Stimulated activated CD8-positive, alpha-beta memory T cell treated with anti-CD3 and anti-CD28 coated beads, Interleukin-15, amount 100 ng/mL, for 24 hours (primary cell): ENCODE measurements around the gene NISCH.
A peak's percentile ranks its signal among the peaks of the same experiment; 100 is the strongest.

Experiments used
- DNase-seq: peaks from one replicate; pipeline ENCODE4 v3.0.0-alpha.2; 2020; ENCODE audit warnings: low read depth

Gene NISCH

GRCh38 chr3:52527732-52528585 is 72.6 kb downstream of the NISCH start:
- DNase-seq, result no peak

- DNase-seq, result no peak
These were observed 73.4 kb downstream of the NISCH start for GRCh38 chr3:52528586-52529375.

GRCh38 chr3:52529376-52530333 is 74.3 kb downstream of the NISCH start:
- no peak for DNase-seq

GRCh38 chr3:52530918-52531826 is 75.8 kb downstream of the NISCH start:
- DNase-seq, result no peak

GRCh38 chr3:52531860-52532516 is 76.6 kb downstream of the NISCH start:
- no peak for DNase-seq

- no peak for DNase-seq
These were observed 77.1 kb downstream of the NISCH start for GRCh38 chr3:52532517-52532837.

GRCh38 chr3:52532838-52533622 is 77.6 kb downstream of the NISCH start:
- no peak for DNase-seq

GRCh38 chr3:52533623-52534280 is 78.3 kb downstream of the NISCH start, which contains the start of gene NT5DC2:
TSS of gene NT5DC2 (minus strand) at chr3:52533857. CDS start at chr3:52533737, 120 bp downstream.
- peak; percentile 45 for DNase-seq

- no peak for DNase-seq
These were observed 79.1 kb downstream of the NISCH start for GRCh38 chr3:52534281-52535183.

GRCh38 chr3:52535411-52536111 is 80.2 kb downstream of the NISCH start:
- no peak for DNase-seq

GRCh38 chr3:52536112-52536368 is 80.6 kb downstream of the NISCH start:
- DNase-seq, result no peak

- peak; percentile 95 for DNase-seq
These were observed 81.2 kb downstream of the NISCH start, which contains the start of gene UQCC5 for GRCh38 chr3:52536369-52537164. TSS of gene UQCC5 (plus strand) at chr3:52536605. CDS start at chr3:52536756, 151 bp downstream.

- no peak for DNase-seq
These were observed 81.8 kb downstream of the NISCH start for GRCh38 chr3:52537165-52537620.

- DNase-seq, result no peak
These were observed 82.5 kb downstream of the NISCH start for GRCh38 chr3:52537726-52538421.

GRCh38 chr3:52539010-52539653 is 83.7 kb downstream of the NISCH start:
- DNase-seq, result no peak
